CD4-positive, alpha-beta T cell treated with Interferon alpha-2 for 1 hour (primary cell): ENCODE data around the gene UBTF.
"Not testable (repeated sequence)": the region's sequence is repeated elsewhere in the genome, so short reads cannot be mapped to it uniquely, and the experiment has no call there.

Experiments used
- DNase-seq, 2 donors: peaks; one replicate each; pipeline ENCODE4 v3.0.0-alpha.2; 2020 to 2022

Gene UBTF

GRCh38 chr17:44247440-44247841, 28.0 kb upstream of the UBTF start:
- no peak for DNase-seq

DNA sequence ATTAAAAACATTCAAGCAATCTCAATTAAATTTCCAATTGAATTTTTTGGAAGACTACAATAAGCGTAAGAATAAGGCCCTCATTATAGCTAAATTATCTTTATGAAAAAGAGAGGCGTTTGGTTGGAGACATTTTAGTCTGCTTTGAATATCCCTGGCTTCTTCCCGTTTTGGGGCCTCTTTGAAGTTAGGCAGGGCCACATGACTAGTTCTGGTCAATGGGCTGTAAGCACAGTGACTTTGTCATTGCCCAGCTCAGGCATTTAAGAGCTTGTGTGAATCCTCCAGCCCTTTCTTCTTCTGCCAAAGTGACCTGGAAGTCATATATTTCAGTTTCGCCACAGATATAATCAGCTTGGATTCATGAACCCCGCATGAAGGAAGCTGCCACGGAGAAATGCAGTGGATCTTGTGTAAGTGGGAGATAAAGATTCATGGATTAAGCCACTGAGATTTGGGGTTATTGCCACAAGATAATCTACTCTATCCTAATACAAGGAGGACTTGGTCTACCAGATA, 21.7 kb upstream of the UBTF start:
- no peak for DNase-seq

GRCh38 chr17:44237886-44238285, 18.4 kb upstream of the UBTF start:
- DNase-seq = not testable (repeated sequence)

DNA sequence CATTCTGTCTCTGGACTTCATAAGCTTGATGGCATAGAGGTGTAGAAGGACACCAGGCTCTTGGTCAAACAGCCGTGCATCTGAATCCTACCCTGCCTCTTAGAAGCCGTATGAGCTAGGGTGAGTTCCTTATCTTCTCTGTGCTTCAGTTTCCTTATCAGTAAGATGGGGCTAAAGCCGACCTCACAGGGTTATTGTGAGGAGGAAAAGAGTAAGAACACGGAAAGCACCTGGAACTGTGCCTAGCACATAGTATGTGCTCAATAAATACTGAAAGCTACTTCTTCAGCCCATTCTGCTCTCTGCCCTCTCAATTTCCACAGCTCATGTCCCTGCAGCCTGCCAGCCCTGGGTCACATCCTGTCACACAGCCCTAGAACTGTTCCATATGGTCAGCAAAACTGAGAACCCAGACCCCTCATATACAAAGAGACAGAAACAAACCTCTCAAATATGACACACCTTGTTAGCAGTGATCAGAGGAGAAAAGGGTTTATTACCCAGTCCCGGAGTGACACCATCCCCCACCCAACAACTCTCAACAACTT, 17.0 kb upstream of the UBTF start:
- DNase-seq = no peak

DNA sequence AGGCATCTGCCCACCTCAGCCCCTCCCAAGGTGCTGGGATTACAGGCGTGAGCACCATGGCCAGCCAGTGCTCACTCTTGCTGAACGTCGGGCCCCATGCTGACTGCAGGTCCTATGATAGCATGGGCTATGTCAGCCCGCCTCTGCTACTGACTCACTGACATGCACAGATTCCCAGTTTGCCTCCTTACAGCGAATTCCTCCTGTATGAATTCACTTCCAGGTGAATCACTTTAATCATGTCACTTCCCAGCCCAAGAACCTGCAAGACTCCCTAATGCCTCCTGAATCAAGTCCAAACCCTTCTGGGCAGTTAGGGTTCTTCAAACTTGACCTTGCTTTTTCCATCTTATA, 16.1 kb upstream of the UBTF start:
- DNase-seq = no peak

GRCh38 chr17:44233582-44233981, 14.1 kb upstream of the UBTF start:
- no peak for DNase-seq

DNA sequence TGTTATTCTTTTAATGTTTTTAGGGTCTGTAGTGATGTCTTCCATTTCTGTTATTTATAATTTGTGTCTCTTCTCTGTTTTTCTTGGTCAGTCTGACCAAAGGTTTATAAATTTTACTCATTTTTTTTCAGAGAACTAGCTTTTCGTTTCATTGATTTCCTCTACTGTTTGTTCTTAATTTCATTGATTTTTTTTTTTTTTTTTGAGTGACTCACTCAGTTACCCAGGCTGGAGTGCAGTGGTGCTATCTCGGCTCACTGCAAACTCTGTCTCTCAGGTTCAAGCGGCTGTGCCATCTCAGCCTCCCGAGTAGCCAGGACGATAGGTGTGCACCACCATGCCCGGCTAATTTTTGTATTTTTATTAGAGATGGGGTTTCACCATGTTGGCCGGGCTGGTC, 12.6 kb upstream of the UBTF start:
- no peak for DNase-seq

DNA sequence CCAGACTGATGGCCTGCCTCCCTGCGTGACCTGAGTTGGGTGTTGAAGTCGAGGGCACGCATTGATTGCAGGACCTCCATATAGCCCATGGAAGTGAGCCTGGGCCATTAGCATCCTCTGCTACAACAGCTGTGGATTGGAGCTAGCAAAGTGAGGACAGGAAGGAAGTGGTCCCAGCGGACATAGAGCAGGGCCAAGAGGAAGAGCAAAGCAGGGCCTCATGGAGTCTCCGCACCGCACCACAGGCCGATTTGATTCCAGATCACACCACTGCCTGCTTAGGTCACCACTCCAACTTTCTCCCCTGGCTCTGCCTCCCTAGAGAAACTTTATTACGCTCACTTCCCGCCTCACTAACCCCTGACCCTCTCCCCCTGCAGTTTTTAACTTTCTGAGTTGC, 10.7 kb upstream of the UBTF start:
- no peak for DNase-seq

GRCh38 chr17:44229090-44229489, 9.6 kb upstream of the UBTF start:
- no peak for DNase-seq

GRCh38 chr17:44223541-44224071, 4.1 kb upstream of the UBTF start:
- no peak for DNase-seq

DNA sequence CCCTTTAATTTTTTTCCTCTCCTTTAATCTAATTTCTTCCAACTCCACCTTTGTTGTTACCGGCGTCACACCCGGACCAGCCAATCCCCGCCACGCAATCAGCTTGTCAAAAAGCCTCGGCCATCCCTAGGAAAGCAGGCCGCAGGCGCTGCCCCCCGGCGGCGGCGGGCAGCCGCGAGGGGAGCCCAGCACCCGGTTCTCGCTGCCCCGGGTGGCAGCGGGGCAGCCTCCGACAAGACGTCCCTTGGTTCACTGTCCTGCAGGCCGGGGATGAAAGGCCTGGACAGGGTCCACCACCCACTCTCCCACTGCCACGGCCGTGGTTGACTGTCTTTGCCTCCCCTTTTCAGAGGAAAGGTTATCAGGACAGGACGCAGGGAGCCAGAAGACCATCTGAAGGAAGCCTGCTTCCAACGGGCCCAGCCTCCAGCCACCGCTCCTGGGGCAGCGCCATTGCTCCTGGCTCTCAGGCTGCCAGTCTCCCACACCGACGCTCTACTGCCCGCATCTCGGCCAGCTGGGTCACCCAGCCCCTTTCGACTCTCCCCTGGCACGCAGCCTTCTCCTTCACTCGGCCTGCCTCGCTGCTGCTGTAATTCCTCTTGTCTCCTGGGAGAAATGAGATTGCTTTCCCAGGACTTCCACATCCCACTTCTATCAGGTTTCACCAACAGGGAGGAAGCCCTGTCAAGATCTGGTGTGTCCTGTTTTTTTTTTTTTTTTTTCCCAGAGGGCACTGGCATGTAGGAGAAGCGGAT, 2.8 kb upstream of the UBTF start:
- peak; percentile 44 to 65 for DNase-seq

DNA sequence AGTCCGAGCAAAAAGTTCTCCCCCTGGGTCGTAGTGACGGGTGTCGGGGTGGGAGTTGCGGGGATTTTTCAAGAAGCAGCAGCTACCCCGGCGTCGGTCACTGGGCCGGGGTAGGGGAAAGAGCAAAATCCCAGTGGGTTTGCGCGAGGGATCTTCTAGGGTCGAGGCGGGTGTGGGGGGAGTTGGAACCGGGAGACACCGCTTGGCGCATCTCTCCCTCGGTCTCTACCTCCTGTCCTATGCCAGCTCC, 2.3 kb upstream of the UBTF start:
- no peak for DNase-seq

DNA sequence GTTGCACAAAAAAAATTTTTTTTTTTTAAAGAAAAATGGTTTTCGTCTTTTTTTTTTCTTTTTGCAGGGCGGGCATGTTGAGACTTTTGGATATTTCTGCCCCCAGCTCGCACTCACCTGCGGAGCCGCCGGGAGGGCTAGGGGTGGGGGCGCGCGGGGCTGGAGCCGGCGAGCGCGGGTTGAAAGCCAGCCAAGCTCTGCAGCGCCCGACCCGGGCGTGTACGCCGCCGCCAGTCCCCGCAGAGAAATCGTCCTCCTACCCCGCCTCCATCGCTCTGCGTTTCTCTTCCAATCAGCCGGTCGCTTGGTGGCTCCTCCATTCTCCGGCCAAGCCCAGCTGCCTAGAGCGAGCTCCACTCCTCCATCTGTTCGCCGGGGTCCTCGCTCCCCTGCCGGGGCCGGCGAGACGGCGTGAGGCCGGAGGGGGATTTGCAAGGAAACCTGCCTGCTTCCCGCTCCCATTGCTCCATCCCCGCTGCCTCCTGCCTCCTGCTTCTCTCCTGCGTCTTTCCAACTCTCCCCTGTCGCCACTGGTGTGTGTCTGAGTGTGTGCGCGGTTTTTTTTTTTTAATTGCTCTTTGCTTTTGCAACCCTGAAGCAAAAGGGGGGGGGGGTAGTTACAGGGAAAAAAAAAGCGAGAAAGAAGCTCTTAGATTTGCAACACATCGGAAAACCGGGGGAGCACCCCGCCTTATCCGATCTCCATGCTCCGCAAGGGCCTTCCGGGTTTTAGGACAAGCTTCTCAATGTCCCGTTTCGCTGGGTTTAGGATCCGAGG, 1.8 kb upstream of the UBTF start:
- DNase-seq = peak; percentile 56 to 69

- DNase-seq = peak; percentile 39 to 61
Measured at GRCh38 chr17:44220213-44221083, 973 bp upstream of the UBTF start.

- DNase-seq = peak; percentile 67 to 78
Measured at GRCh38 chr17:44219108-44219615, 313 bp downstream of the UBTF start.

DNA sequence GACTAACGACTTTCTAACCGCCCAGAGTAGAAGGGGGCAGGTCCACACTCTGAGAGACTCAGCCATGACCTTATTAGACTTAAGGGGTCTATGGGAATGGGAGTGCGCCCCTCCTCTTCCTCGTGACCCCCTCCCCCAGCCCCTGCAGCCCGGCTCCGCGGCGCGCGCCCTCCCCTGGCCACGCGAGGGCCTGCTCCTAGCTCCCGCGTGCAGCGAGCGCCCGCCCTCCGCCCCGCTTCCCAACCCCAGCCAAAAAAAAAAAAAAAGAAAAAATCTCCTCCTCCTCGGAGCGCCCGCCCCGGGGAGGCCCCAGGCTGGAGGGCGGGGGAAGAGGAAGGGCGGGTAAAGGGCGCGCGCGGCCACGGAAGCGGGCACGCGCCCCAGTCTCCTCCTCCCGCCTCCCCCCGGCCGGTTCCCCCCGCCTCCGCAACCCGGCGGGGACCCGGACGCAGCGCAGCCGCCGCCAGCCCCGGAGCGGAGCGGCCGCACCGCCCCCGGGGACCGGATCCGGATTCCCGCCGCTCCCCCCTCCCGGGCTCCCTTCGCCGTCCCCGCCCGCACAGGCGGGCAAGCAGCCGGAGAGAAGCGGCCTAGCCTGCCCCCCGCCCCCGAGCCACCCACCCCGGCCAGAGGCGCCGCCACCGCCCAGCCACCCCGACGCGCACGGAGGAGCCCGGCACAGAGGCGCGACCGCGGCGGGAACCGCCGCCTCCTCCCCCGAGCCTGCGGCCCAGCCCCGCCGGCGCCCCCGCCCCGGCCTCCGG, 949 bp downstream of the UBTF start:
- peak; percentile 89 to 93 for DNase-seq

GRCh38 chr17:44217738-44218343, 1.6 kb downstream of the UBTF start:
- no peak for DNase-seq

DNA sequence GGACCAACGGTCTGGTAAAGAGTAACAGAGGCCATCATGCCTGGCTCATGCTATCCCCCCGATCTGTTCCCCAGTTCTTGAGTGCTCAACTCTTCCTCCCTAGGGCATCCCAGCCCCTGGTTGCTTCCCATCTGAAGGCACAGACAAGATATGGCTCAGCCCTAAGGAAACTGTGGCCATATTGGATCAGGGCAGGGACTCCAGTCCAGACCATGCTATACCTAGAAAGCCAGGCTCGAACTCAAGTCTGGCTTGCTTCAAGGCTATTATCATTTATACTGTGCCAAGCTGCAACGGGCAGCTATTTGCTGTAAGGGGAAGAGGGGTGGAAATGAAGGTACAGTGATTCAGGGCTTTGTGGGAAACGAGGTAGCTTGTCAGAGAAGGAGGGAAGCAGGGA, 2.8 kb downstream of the UBTF start:
- DNase-seq = no peak

DNA sequence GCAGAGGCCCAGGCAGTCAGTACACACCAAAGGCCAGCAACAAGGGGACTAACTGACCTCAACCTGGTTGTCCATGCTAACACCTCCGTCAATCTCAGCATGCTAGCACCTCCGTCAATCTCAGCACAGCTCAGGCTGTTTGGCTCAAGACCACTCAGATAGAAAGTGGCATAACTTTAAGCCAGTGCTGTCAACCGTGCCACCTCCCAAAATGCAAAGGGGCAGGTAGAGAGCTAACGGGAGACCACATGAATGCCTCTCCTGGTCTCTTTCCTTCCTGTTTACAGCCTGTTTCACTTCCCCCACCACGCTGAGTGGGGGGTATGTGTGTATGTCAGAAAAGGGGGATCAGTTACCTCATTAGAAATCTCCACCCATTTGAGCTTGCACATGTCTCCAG, 3.3 kb downstream of the UBTF start:
- peak; percentile 55 to 59 for DNase-seq

DNA sequence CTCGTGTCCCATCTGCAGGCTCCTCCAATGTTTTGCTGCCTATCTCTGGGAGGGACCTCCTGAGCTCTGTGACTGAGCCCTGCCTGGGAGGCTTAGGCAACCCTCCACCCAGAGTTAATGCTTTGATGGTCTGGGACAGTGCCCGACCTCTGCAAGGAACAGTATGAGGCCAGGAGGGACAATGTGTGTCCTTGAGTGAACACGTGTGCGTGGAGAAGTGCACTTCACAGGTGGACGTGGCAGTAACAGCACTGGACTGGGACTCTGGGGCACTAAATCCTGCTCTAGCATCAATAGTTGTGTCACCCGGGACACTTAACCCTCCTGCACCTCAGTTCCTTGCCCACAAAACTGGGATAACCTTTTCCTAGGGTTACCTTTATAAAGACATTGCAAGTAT, 4.6 kb downstream of the UBTF start:
- no peak for DNase-seq

- DNase-seq = no peak
Measured at GRCh38 chr17:44214230-44214494, 5.3 kb downstream of the UBTF start.
